Measurements from ENCODE around the gene LCN15. TPM values are rescaled to one million over a fixed set of nuclear protein-coding genes. Genes with fewer than 3 reads are reported as not detected.

Gene LCN15
- total and polyA plus RNA-seq, 2 of the 13 experiments (the other 11 are each of a cell fraction or from before 2014, with no cell fraction given), result 1.3 to 53.7 TPM

DNA sequence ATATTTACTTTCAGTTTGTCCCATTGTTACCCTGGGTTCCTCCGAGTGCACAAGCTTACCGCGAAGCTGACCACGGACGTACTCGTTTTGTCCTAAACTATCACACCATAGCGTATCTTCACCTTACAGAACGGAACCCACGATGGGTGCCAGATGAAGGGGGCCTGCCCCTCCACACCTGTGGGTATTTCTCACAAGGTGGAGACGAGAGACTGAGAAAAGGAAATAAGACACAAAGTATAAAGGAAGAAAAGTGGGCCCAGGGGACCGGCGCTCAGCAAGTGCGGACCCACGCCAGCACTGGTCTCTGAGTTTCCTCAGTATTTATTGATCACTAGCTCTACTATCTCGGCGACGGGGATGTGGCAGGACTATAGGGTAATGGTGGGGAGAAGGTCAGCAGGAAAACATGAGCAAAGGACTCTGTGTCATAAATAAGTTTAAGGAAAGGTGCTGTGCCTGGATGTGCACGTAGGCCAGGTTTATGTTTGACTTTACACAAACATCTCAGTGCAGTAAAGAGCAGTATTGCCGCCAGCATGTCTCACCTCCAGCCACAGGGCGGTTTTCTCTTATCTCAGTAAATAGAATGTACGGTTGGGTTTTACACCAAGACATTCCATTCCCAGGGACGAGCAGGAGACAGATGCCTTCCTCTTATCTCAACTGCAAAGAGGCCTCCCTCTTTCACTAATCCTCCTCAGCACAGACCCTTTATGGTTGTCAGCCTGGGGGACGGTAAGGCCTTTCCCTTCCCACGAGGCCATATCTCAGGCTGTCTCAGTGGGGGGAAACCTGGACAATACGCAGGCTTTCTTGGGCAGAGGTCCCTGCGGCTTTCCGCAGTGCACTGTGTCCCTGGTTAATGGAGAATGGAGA, 24.6 kb upstream of the LCN15 start (continued):
- TF ChIP-seq, protein P1, sequence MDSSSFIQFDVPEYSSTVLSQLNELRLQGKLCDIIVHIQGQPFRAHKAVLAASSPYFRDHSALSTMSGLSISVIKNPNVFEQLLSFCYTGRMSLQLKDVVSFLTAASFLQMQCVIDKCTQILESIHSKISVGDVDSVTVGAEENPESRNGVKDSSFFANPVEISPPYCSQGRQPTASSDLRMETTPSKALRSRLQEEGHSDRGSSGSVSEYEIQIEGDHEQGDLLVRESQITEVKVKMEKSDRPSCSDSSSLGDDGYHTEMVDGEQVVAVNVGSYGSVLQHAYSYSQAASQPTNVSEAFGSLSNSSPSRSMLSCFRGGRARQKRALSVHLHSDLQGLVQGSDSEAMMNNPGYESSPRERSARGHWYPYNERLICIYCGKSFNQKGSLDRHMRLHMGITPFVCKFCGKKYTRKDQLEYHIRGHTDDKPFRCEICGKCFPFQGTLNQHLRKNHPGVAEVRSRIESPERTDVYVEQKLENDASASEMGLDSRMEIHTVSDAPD (CRISPR knock-in tag; IDR thresholded peaks at IDR 0.05), result peak; percentile 76; the same call in 1 of the 2 replicates
- TF ChIP-seq NFKBIZ (CRISPR knock-in tag; IDR thresholded peaks at IDR 0.05) (0 out of 2 replicates have a peak, but pooled peaks have one; percentile 45), HOMEZ (CRISPR knock-in tag; IDR thresholded peaks at IDR 0.05; ENCODE audit: low read depth) (peak; percentile 18; the same call in 1 of the 2 replicates), ZNF343 (CRISPR knock-in tag; IDR thresholded peaks at IDR 0.05) (peak; percentile 27; the same call in 1 of the 2 replicates), PATZ1 (CRISPR knock-in tag; IDR thresholded peaks at IDR 0.05) (peak; percentile 15; the same call in 1 of the 2 replicates), ZNF891 (CRISPR knock-in tag; IDR thresholded peaks at IDR 0.05) (0 out of 2 replicates have a peak, but pooled peaks have one; percentile 55), ZNF792 (CRISPR knock-in tag; IDR thresholded peaks at IDR 0.05) (peak; percentile 65), FOXJ3 (CRISPR knock-in tag; IDR thresholded peaks at IDR 0.05; ENCODE audit: borderline replicate concordance) (peak; percentile 80; the same call in 1 of the 2 replicates), CEBPG (CRISPR knock-in tag; IDR thresholded peaks at IDR 0.05) (peak; percentile 28), SATB2 (CRISPR knock-in tag; IDR thresholded peaks at IDR 0.05) (0 out of 2 replicates have a peak, but pooled peaks have one; percentile 11), ZBTB20 (CRISPR knock-in tag; IDR thresholded peaks at IDR 0.05; ENCODE audit: borderline replicate concordance, low read depth) (peak; percentile 79; the same call in 1 of the 2 replicates), ELF3 (CRISPR knock-in tag; IDR thresholded peaks at IDR 0.05) (peak; percentile 52; the same call in 1 of the 2 replicates), HNF1A (IDR thresholded peaks at IDR 0.05; ENCODE audit: low read depth) (peak; percentile 82), HNF1A (CRISPR knock-in tag; IDR thresholded peaks at IDR 0.05; ENCODE audit: borderline replicate concordance) (peak; percentile 97)
- TF ChIP-seq, protein P2, sequence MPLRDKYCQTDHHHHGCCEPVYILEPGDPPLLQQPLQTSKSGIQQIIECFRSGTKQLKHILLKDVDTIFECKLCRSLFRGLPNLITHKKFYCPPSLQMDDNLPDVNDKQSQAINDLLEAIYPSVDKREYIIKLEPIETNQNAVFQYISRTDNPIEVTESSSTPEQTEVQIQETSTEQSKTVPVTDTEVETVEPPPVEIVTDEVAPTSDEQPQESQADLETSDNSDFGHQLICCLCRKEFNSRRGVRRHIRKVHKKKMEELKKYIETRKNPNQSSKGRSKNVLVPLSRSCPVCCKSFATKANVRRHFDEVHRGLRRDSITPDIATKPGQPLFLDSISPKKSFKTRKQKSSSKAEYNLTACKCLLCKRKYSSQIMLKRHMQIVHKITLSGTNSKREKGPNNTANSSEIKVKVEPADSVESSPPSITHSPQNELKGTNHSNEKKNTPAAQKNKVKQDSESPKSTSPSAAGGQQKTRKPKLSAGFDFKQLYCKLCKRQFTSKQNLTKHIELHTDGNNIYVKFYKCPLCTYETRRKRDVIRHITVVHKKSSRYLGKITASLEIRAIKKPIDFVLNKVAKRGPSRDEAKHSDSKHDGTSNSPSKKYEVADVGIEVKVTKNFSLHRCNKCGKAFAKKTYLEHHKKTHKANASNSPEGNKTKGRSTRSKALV (CRISPR knock-in tag; IDR thresholded peaks at IDR 0.05), result peak; percentile 21; the same call in 1 of the 2 replicates
- TF ChIP-seq, protein P3, sequence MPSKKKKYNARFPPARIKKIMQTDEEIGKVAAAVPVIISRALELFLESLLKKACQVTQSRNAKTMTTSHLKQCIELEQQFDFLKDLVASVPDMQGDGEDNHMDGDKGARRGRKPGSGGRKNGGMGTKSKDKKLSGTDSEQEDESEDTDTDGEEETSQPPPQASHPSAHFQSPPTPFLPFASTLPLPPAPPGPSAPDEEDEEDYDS (CRISPR knock-in tag; IDR thresholded peaks at IDR 0.05), result peak; percentile 96
